Measurements from ENCODE around the gene PDXDC1. TPM values are rescaled to one million over a fixed set of nuclear protein-coding genes. Genes with fewer than 3 reads are reported as not detected.
"Not testable (repeated sequence)": the region's sequence is repeated elsewhere in the genome, so short reads cannot be mapped to it uniquely, and the experiment has no call there.

PDXDC1 gene
- total RNA-seq, 1 experiment from 2014 or later = 75.9 TPM

DNA sequence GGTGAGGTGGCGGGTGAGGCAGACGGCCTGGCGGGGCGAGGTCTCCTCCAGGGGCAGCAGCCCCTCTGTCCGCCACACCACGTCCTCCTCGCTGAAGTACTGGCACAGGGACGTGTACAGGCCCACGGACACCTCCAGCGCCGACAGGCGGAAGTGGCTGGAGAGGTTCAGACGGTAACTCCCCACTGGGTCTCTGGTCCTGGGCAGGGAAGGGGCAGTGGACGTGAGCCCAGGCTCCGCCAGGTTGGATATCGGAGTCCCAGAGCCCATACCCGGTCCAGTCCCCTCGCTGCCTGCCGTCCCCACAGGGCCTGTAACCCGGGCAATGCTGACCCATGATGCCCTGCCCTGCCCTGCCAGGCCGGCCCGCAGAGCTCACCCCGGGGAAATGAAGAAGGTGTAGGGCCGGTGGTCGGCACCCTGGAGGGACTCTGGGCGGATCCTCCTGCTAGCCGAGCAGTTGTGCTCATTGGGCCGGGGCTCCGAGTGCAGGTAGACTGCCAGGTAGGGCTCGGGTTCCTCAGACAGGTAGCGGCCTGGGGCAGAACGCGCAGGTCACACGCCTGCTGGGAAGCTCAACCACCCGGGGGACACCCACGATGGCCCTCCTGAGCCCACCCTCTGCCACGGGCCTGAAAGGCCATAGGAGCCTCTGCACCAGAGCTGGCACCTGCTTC is 155.6 kb downstream of the PDXDC1 start:
- not testable (repeated sequence) for H3K27me3 ChIP-seq (replicated peaks); DNase-seq (ENCODE audit: low read depth in 1 of 2, low spot score in 2 of 2); H3K9me3 ChIP-seq (replicated peaks); H3K36me3 ChIP-seq; H3K27ac ChIP-seq; H3K4me3 ChIP-seq; H3K4me1 ChIP-seq (replicated peaks)

- H3K9me3 ChIP-seq (replicated peaks); DNase-seq (ENCODE audit: low read depth in 1 of 2, low spot score in 2 of 2); H3K36me3 ChIP-seq; H3K27ac ChIP-seq; H3K4me1 ChIP-seq (replicated peaks); H3K27me3 ChIP-seq (replicated peaks); H3K4me3 ChIP-seq: not testable (repeated sequence)
Measured at GRCh38 chr16:15130943-15131700, 156.3 kb downstream of the PDXDC1 start.

GRCh38 chr16:15132719-15133428 is 158.0 kb downstream of the PDXDC1 start:
- not testable (repeated sequence) for DNase-seq (ENCODE audit: low read depth in 1 of 2, low spot score in 2 of 2); H3K9me3 ChIP-seq (replicated peaks)

GRCh38 chr16:15133554-15133953 is 158.7 kb downstream of the PDXDC1 start:
- H3K4me1 ChIP-seq (replicated peaks); H3K36me3 ChIP-seq; H3K27ac ChIP-seq; H3K4me3 ChIP-seq; DNase-seq (ENCODE audit: low read depth in 1 of 2, low spot score in 2 of 2); H3K9me3 ChIP-seq (replicated peaks); H3K27me3 ChIP-seq (replicated peaks): not testable (repeated sequence)

More at GRCh38 chr16:15132719-15133428, 158.0 kb downstream of the PDXDC1 start:
- H3K27me3 ChIP-seq (replicated peaks); H3K4me1 ChIP-seq (replicated peaks); H3K27ac ChIP-seq; H3K4me3 ChIP-seq; H3K36me3 ChIP-seq: not testable (repeated sequence)

DNA sequence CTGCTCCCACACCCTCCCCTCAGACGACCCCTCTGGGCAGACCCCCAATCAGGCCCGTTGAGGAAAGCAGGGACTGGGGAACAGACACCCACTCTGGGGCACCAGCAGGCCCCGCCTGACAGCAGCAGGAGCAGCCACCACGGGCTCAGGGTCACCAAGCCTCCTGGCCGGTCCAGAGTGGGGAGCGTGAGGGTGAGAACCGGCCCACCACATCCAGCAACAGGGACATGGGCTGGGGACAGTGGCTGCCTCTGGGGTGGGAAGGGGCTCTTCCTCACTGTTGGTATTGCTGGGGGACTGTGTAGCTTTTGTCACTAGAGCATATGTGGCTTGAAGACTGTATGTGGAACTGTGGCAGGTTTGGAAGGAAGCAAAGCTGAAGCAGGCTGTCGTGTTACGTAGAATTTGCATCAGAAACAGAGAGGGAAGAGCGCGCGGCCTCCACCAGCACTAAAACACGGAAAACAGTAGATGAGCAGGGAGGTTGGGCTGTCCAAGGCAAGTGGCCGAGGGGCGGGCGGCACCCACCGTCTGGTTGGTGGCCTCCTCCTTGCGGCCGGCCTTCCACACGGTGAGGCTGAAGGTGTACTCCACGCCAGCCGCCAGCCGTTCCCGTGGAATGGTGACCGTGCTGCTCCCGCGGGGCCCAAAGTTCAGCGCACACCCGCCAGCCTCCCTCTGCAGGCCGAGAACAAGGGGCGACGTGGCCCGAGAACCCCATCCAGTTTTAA is 160.1 kb downstream of the PDXDC1 start:
- H3K4me3 ChIP-seq; H3K27me3 ChIP-seq (replicated peaks); H3K4me1 ChIP-seq (replicated peaks); DNase-seq (ENCODE audit: low read depth in 1 of 2, low spot score in 2 of 2); H3K36me3 ChIP-seq; H3K9me3 ChIP-seq (replicated peaks); H3K27ac ChIP-seq: not testable (repeated sequence)

GRCh38 chr16:15135483-15136360 is 160.9 kb downstream of the PDXDC1 start:
- H3K27me3 ChIP-seq (replicated peaks); H3K4me1 ChIP-seq (replicated peaks); H3K36me3 ChIP-seq; H3K27ac ChIP-seq; DNase-seq (ENCODE audit: low read depth in 1 of 2, low spot score in 2 of 2); H3K9me3 ChIP-seq (replicated peaks); H3K4me3 ChIP-seq: not testable (repeated sequence)

DNA sequence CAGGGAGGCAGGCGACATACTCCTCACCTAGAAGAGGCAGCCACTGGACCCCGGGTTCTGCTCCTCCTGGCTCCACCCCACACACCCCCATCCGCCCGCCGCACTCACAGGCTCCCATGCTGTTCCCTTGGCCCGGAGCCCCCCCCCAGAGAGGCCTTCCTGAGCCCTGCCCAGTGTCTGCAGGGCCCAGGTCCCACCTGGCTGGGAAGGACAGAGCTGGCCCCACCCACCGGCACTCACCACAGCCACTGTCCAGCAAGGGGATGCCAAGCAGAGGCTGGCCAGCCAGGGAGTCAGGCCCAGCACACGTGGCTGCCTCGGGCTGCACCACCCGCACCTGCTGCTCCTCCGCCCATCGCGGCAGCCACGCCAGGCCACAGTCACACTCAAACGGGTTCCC is 162.7 kb downstream of the PDXDC1 start:
- not testable (repeated sequence) for H3K4me3 ChIP-seq; H3K27me3 ChIP-seq (replicated peaks); H3K4me1 ChIP-seq (replicated peaks); DNase-seq (ENCODE audit: low read depth in 1 of 2, low spot score in 2 of 2); H3K36me3 ChIP-seq; H3K27ac ChIP-seq; H3K9me3 ChIP-seq (replicated peaks)

DNA sequence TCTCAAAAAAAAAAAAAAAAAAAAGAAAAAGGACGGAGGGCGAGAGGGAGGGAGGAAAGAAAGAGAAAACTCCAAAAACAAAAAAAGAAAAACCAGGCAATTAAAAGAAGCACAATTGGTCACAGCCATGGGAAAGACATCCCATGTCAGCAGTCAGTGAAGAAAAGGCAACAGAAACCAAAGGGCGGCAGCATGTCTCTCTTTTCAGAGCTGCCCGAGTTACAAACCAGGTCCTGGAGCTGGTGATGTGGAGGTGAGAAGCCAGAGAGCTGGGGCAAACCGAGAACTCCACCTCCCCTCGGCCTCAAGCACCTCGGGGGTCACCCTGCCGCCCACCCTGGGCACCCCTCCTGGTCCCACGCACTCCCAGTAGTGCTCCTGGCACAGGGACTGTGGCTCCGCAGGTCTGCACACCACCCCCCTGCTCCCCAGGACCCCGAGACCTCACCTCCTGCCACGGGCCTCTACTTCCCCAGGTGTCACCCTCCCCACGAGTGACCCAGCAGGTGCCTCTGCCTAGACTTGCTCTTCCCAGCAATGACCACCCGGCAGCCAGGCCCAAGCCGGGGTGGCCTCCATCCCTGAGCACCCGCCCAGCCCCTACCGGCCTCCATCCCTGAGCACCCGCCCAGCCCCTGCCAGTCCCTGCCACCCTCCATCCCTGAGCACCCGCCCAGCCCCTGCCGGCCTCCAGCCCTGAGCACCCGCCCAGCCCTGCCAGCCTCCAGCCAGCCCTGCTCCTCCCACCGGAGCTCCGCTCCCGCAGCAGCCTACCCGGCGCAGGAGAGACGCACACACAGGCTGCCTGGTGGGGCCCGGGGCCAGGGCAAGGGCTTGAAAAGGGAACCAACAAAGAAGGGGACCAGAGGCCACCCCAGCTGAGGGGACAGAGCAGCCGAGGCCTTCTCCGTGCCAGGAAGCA is 165.9 kb downstream of the PDXDC1 start:
- DNase-seq (ENCODE audit: low read depth in 1 of 2, low spot score in 2 of 2); H3K9me3 ChIP-seq (replicated peaks); H3K4me3 ChIP-seq; H3K27me3 ChIP-seq (replicated peaks); H3K36me3 ChIP-seq; H3K27ac ChIP-seq: not testable (repeated sequence)
- peaks cover 12% of the 10 kb centered on the region for H3K4me1 ChIP-seq (replicated peaks)

DNA sequence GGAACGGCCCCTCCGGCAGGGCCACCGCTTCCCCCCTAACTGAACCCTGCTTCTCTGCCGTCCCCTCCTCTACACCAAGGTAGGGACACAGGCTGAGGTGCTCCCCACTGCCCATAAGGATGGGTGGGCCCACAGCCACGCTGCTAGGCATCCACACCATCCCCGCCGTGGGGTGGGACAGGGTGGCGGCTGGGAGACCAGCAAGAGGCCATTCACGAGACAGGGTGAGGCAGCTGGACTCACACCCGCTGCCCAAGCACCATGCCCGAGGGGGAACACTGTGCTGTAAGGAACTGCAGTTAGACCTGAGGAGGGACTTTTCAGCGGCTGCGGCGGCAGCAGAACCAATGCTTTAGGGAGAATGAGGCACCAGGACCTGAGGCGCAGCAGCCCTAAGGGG is 166.8 kb downstream of the PDXDC1 start:
- no peak for DNase-seq (ENCODE audit: low read depth in 1 of 2, low spot score in 2 of 2)

DNA sequence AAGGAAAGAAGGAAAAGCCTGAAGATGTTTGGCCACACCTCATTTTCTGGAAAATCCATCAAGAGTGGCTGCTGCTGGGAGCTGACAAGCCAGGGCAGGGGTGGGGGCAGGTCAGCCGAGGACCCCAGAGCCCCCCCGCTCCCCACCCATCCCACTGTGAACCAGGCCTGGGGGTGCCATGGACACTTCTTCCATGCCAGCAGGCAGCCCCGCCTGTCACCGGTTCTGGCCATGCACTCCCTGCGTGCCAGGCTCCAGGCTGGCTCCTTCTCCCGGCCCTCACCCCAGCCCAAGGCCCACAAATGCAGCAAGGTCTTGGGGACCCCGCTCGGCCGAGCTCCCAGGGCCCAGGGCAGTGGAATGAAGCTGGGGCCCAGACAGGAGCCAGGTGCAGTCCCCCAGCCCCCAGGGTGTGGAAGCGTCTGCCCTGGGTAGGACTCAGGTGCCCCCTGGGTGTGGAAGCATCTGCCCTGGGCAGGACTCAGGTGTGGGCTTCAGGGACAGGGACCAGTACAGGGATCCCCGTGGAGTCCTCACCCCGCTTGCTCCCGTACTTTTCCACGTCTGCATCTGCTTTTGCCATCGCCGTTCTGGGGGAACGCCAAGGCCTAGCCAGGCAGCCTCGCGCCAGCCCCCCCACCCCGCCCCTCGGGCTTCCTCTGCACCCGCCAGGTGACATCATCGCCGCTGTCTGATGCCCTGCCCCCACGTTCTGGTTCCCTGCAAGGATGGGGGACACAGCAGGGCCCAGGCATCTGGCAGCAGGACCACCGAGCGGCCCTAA is 167.5 kb downstream of the PDXDC1 start:
- not testable (repeated sequence) for DNase-seq (ENCODE audit: low read depth in 1 of 2, low spot score in 2 of 2); H3K27ac ChIP-seq

More for the DNA sequence above, 166.8 kb downstream of the PDXDC1 start:
- Histone ChIP-seq H3K9me3 (replicated peaks) (no peaks in the 10 kb centered on the region), H3K4me3 (no peak overlapping the region), H3K36me3 (no peaks in the 10 kb centered on the region), H3K27me3 (replicated peaks) (no peaks in the 10 kb centered on the region), H3K4me1 (replicated peaks) (peaks cover 12% of the 10 kb centered on the region), H3K27ac (no peak overlapping the region)

GRCh38 chr16:15142891-15143600 is 168.2 kb downstream of the PDXDC1 start:
- not testable (repeated sequence) for H3K27ac ChIP-seq; DNase-seq (ENCODE audit: low read depth in 1 of 2, low spot score in 2 of 2); H3K9me3 ChIP-seq (replicated peaks); H3K27me3 ChIP-seq (replicated peaks); H3K4me3 ChIP-seq; H3K36me3 ChIP-seq
- peaks cover 12% of the 10 kb centered on the region for H3K4me1 ChIP-seq (replicated peaks)

More for the DNA sequence above, 167.5 kb downstream of the PDXDC1 start:
- peaks cover 12% of the 10 kb centered on the region for H3K4me1 ChIP-seq (replicated peaks)
- H3K27me3 ChIP-seq (replicated peaks); H3K36me3 ChIP-seq; H3K9me3 ChIP-seq (replicated peaks); H3K4me3 ChIP-seq: not testable (repeated sequence)
